H9 (cell line): ENCODE data around the gene PTPRN2. TPM values are rescaled to one million over a fixed set of nuclear protein-coding genes. Genes with fewer than 3 reads are reported as not detected.

Source experiments
- DNase-seq: peaks from one replicate; pipeline ENCODE4 v3.0.0-alpha.2; 2017
- H2AFZ ChIP-seq: one replicate; pipeline ENCODE4 v1.6.1; 2013; ENCODE audit warnings: mild to moderate bottlenecking, low read length, control low read depth, moderate library complexity
- H2AK5ac ChIP-seq: 2 replicates; pipeline ENCODE4 v1.6.1; 2013; ENCODE audit warnings: low read length, control low read depth, mixed read lengths; ENCODE audit not compliant: insufficient read length
- H2BK120ac ChIP-seq: one replicate; pipeline ENCODE4 v1.6.1; 2013; ENCODE audit warnings: low read depth, mild to moderate bottlenecking, low read length, control low read depth, inconsistent platforms; ENCODE audit not compliant: poor library complexity, severe bottlenecking
- H2BK12ac ChIP-seq: 2 replicates; pipeline ENCODE4 v1.6.1; 2013; ENCODE audit warnings: low read length, control low read depth, mixed read lengths, low read depth; ENCODE audit not compliant: insufficient read length
- H2BK15ac ChIP-seq: 2 replicates; pipeline ENCODE4 v1.6.1; 2013; ENCODE audit warnings: low read depth, low read length, control low read depth
- H2BK20ac ChIP-seq: one replicate; pipeline ENCODE4 v1.6.1; 2013; ENCODE audit warnings: low read depth, mild to moderate bottlenecking, low read length, control low read depth, inconsistent platforms; ENCODE audit not compliant: poor library complexity, severe bottlenecking
- H2BK5ac ChIP-seq: 2 replicates; pipeline ENCODE4 v1.6.1; 2013; ENCODE audit warnings: low read length, control low read depth, mixed read lengths; ENCODE audit not compliant: insufficient read length
- H3K14ac ChIP-seq: 2 replicates; pipeline ENCODE4 v1.6.1; 2013; ENCODE audit warnings: low read length, control low read depth; ENCODE audit not compliant: insufficient read depth
- H3K18ac ChIP-seq: 2 replicates; pipeline ENCODE4 v1.6.1; 2013; ENCODE audit warnings: low read depth, mild to moderate bottlenecking, mixed read lengths, low read length, control low read depth; ENCODE audit not compliant: insufficient read length
- H3K23ac ChIP-seq: 2 replicates; pipeline ENCODE4 v1.6.1; 2013; ENCODE audit warnings: low read length, control low read depth, mixed read lengths, low read depth; ENCODE audit not compliant: insufficient read length
- H3K23me2 ChIP-seq: 2 replicates; pipeline ENCODE4 v1.6.1; 2013; ENCODE audit warnings: low read depth, mild to moderate bottlenecking, mixed read lengths, low read length, control low read depth; ENCODE audit not compliant: insufficient read length, poor library complexity, severe bottlenecking
- H3K27ac ChIP-seq: 2 replicates; pipeline ENCODE4 v1.5.1; 2013; ENCODE audit warnings: low read length, control low read depth, mixed read lengths, low read depth; ENCODE audit not compliant: insufficient read length
- H3K27me3 ChIP-seq: 2 replicates; pipeline ENCODE4 v1.6.1; 2013; ENCODE audit warnings: low read length, control low read depth, inconsistent platforms; ENCODE audit not compliant: insufficient read depth
- H3K4ac ChIP-seq: 2 replicates; pipeline ENCODE4 v1.6.1; 2013; ENCODE audit warnings: low read depth, mild to moderate bottlenecking, control low read depth, inconsistent platforms, low read length, moderate library complexity
- H3K4me1 ChIP-seq: 2 replicates; pipeline ENCODE4 v1.6.1; 2013; ENCODE audit warnings: low read length, control low read depth, inconsistent platforms; ENCODE audit not compliant: insufficient read depth
- H3K4me2 ChIP-seq: 2 replicates; pipeline ENCODE4 v1.6.1; 2013; ENCODE audit warnings: low read length, control low read depth, mixed read lengths; ENCODE audit not compliant: insufficient read length, insufficient read depth
- H3K56ac ChIP-seq: 2 replicates; pipeline ENCODE4 v1.6.1; 2013; ENCODE audit warnings: low read depth, mild to moderate bottlenecking, mixed read lengths, low read length, control low read depth; ENCODE audit not compliant: insufficient read length
- H3K79me1 ChIP-seq: 2 replicates; pipeline ENCODE4 v1.6.1; 2013; ENCODE audit warnings: low read depth, mild to moderate bottlenecking, moderate library complexity, low read length, control low read depth, inconsistent platforms; ENCODE audit not compliant: insufficient read depth, poor library complexity, severe bottlenecking
- H3K79me2 ChIP-seq: 2 replicates; pipeline ENCODE4 v1.6.1; 2013; ENCODE audit warnings: low read length, control low read depth, inconsistent platforms; ENCODE audit not compliant: insufficient read depth
- H3K9ac ChIP-seq: 2 replicates; pipeline ENCODE4 v1.6.1; 2013; ENCODE audit warnings: low read length, control low read depth, mixed read lengths; ENCODE audit not compliant: insufficient read length; ENCODE audit errors: extremely low read depth
- H3K9me3 ChIP-seq: one replicate; pipeline ENCODE4 v1.6.1; 2013; ENCODE audit warnings: low read depth, low read length, inconsistent platforms; ENCODE audit not compliant: control insufficient read depth
- H3T11ph ChIP-seq: one replicate; pipeline ENCODE4 v1.6.1; 2013; ENCODE audit warnings: mild to moderate bottlenecking, low read length, control low read depth, inconsistent platforms
- H4K20me1 ChIP-seq: one replicate; pipeline ENCODE4 v1.6.1; 2013; ENCODE audit not compliant: control insufficient read depth, insufficient read length, insufficient read depth
- H4K5ac ChIP-seq: 2 replicates; pipeline ENCODE4 v1.6.1; 2013; ENCODE audit warnings: low read depth, mild to moderate bottlenecking, mixed read lengths, low read length, control low read depth; ENCODE audit not compliant: insufficient read length
- H4K8ac ChIP-seq: replicated peaks from 2 replicates; pipeline ENCODE4 v1.6.1; 2013; ENCODE audit warnings: low read length, control low read depth, mixed read lengths, low read depth; ENCODE audit not compliant: insufficient read length
- H4K91ac ChIP-seq: 2 replicates; pipeline ENCODE4 v1.6.1; 2013; ENCODE audit warnings: low read depth, mild to moderate bottlenecking, moderate library complexity, mixed read lengths, low read length, control low read depth; ENCODE audit not compliant: insufficient read length
- H3K27ac Mint-ChIP-seq, 3 experiments: 2 replicates in 2 of 3; 3 replicates in 1 of 3; pipeline ENCODE4 v1.8.0; 2020 to 2021; ENCODE audit warnings: mixed read lengths in 3 of 3, mild to moderate bottlenecking in 1 of 3, moderate library complexity in 1 of 3
- H3K27me3 Mint-ChIP-seq: 2 replicates; pipeline ENCODE4 v1.8.0; 2021; ENCODE audit warnings: low read depth, mild to moderate bottlenecking, moderate library complexity, mixed read lengths
- H3K36me3 Mint-ChIP-seq, 3 experiments: 2 replicates in 2 of 3; 3 replicates in 1 of 3; pipeline ENCODE4 v1.8.0; 2020 to 2021; ENCODE audit warnings: low read depth in 3 of 3, mixed read lengths in 3 of 3; ENCODE audit not compliant: insufficient read depth in 1 of 3
- H3K4me1 Mint-ChIP-seq, 2 experiments: 2 replicates each; pipeline ENCODE4 v1.8.0; 2020; ENCODE audit warnings: mixed read lengths in 2 of 2
- H3K4me3 Mint-ChIP-seq, 2 experiments: 2 replicates in 1 of 2; 3 replicates in 1 of 2; pipeline ENCODE4 v1.8.0; 2020 to 2021; ENCODE audit warnings: mild to moderate bottlenecking in 2 of 2, mixed read lengths in 2 of 2, moderate library complexity in 1 of 2
- H3K9me3 Mint-ChIP-seq, 2 experiments: 2 replicates in 1 of 2; 3 replicates in 1 of 2; pipeline ENCODE4 v1.8.0; 2020; ENCODE audit warnings: mild to moderate bottlenecking in 2 of 2, mixed read lengths in 2 of 2, moderate library complexity in 1 of 2
- WGBS: extraction: QIAGEN DNeasy Blood & Tissue Kit; methylation state at CpG from one replicate; pipeline ENCODE4 v1.1.7; 2013; ENCODE audit warnings: missing lambda C conversion rate, low lambda C conversion rate, mixed read lengths; ENCODE audit not compliant: insufficient read length; ENCODE audit errors: extremely low coverage; 5-methylcytosine and 5-hydroxymethylcytosine counted together
- total RNA-seq: library from RNA; stranded (reverse); gene quantifications from 2 replicates; pipeline ENCODE4 v1.2.1, GENCODE V29; 2021
- TF ChIP-seq, protein P1 (sequence below): fragments of 200-600 bp; sonication (generic); conservative IDR thresholded peaks from 3 replicates; pipeline ENCODE4 v1.8.0; 2021; ENCODE audit warnings: antibody characterized with exemption, mild to moderate bottlenecking

PTPRN2 gene
- total RNA-seq, 1 experiment from 2014 or later = 5.2 TPM

GRCh38 chr7:158130023-158130409 is 457.6 kb downstream of the PTPRN2 start:
- Histone ChIP-seq H2BK5ac (no peak overlapping the region), H3K27me3 (no peaks in the 10 kb centered on the region), H4K91ac (no peak overlapping the region), H3K27ac (no peak overlapping the region), H3K4me1 (no peaks in the 10 kb centered on the region), H4K20me1 (no peaks in the 10 kb centered on the region), H3K4me2 (no peak overlapping the region), H3K79me2 (no peaks in the 10 kb centered on the region), H3T11ph (no peak overlapping the region), H3K18ac (no peak overlapping the region), H3K4ac (no peak overlapping the region), H2BK12ac (no peak overlapping the region), H3K23me2 (no peaks in the 10 kb centered on the region), H3K9me3 (no peaks in the 10 kb centered on the region), H2BK15ac (no peak overlapping the region), H3K14ac (no peak overlapping the region), H2AK5ac (no peak overlapping the region), H3K56ac (no peak overlapping the region), H4K5ac (no peak overlapping the region), H2AFZ (no peak overlapping the region), H2BK120ac (no peak overlapping the region), H4K8ac (no peak overlapping the region), H2BK20ac (no peak overlapping the region), H3K79me1 (no peaks in the 10 kb centered on the region), H3K9ac (no peak overlapping the region), H3K23ac (no peak overlapping the region)
- Mint-ChIP-seq H3K9me3 (peaks cover 3% of the 10 kb centered on the region in 2 experiments; a peak in 2 of 5 replicates), H3K27me3 (no peaks in the 10 kb centered on the region), H3K27ac (no peak overlapping the region), H3K4me3 (no peak overlapping the region), H3K36me3 (no peaks in the 10 kb centered on the region; a peak in 1 of 7 replicates), H3K4me1 (no peaks in the 10 kb centered on the region; a peak in 1 of 4 replicates)
- no peak for DNase-seq
- TF ChIP-seq, protein P1, sequence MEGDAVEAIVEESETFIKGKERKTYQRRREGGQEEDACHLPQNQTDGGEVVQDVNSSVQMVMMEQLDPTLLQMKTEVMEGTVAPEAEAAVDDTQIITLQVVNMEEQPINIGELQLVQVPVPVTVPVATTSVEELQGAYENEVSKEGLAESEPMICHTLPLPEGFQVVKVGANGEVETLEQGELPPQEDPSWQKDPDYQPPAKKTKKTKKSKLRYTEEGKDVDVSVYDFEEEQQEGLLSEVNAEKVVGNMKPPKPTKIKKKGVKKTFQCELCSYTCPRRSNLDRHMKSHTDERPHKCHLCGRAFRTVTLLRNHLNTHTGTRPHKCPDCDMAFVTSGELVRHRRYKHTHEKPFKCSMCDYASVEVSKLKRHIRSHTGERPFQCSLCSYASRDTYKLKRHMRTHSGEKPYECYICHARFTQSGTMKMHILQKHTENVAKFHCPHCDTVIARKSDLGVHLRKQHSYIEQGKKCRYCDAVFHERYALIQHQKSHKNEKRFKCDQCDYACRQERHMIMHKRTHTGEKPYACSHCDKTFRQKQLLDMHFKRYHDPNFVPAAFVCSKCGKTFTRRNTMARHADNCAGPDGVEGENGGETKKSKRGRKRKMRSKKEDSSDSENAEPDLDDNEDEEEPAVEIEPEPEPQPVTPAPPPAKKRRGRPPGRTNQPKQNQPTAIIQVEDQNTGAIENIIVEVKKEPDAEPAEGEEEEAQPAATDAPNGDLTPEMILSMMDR = no peak
- no CpG with 5 or more reads among the region's 10 CpGs for WGBS
